GM21367 (cell line): ENCODE data around the gene ADAM10.

Source experiments
- ATAC-seq: cut with Tn5 transposase; IDR thresholded peaks from one replicate; pipeline ENCODE4 v1.9.1; 2021; ENCODE audit not compliant: unreplicated experiment

Gene ADAM10

DNA sequence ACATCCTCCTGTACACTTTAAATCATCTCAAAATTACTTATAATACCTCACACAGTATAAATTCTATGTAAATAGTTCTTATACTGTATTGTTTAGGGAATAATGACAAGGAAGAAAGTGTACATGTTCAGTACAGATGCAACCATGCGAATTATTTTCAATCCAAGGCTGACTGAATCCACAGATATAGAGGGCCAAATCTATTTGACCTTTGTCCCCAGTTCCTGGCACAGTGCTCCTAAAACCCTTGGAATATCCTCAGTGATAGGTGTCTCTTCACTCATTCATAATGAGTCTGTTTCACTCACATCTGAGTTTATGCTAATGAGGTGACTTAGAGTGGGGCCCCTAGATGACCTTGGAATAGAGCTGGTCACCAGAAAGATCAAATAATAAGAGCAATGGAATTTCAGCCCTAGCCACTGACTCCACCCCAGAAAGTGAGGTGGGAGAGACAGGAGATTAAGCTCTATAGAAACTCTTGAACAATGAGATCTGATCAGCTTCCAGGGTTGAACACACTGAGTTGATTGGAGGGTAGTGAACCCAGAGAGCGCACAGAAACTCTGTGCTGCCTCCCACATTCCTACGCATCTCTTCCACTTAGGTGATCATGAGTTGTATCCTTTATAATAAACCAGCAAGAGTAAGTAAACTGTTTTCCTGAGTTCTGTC is 65.3 kb downstream of the ADAM10 start:
- no peak for ATAC-seq

DNA sequence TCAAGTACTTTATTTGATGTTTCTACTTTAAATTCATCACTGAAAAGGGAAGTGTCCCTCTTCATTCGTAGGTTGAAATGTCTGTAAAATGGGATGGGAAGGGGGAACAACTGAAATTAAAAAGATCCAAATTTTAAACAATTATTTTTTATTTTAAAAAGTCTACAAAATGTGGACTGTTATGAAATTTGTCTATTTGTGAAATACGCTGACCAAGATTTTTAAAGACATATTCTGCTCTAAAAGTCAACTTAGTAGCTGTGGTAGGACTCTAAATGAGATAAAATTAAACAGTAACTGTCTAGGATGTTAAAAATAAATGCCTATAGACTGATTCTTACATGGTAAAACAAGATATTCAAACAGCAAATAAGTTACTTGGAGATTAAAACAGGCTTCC is 67.3 kb downstream of the ADAM10 start:
- ATAC-seq: no peak

- no peak for ATAC-seq
Measured at GRCh38 chr15:58678683-58679082, 70.8 kb downstream of the ADAM10 start.

DNA sequence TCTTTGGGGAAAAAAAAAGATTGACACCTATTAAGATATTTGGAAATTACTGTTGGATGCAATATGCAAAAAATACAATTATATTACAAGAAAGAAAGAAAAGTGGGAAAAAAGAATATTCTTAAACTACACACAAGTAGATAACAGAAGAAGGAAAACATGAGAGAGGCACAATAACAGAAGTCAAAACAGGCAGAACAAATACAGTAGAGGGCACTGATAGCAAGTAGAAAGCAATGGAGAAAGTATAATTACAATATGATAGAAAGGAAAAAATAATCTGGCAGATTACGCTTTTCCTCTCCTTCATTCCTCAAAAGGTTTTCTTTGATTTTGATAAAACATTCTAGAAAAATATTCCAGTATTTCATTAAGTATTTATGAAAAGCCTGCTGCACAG is 72.1 kb downstream of the ADAM10 start:
- ATAC-seq: no peak

DNA sequence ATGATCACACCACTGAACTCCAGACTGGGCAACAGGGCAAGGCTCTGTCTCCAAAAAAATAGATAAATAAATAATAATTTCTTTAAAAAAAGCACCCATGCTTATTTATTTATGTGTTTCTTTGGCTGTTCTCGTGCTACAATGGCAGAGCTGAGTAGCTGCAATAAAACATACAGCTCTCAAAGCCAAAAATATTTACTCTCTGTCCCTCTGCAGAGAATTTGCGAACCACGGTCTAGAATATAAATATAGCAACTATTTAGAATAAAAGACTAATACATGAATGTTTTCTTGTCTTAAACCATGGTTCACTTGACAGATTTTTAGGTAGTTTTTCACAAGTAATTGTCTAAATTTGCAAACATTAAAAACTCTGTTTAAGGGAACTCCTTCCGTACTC is 72.7 kb downstream of the ADAM10 start:
- ATAC-seq: no peak

GRCh38 chr15:58671186-58671585 is 78.3 kb downstream of the ADAM10 start:
- no peak for ATAC-seq

DNA sequence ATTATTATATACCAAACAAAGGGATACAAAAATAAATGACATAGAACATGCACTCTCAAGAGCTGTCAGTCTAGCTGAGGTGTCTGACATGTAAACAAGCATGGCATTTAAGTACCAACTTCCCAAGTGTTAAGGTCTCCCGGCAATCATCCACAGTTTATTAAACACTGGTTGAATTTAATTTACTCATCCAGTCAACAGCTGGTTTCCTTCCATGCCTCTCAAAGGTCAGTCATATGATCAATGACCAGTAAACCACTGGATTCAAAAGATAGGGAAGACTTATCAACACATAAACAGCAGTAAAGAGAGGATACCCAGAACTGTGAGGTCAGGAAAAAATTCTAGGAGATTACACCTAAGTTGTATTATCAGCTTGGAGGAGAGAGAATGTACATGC is 80.4 kb downstream of the ADAM10 start:
- ATAC-seq: no peak

DNA sequence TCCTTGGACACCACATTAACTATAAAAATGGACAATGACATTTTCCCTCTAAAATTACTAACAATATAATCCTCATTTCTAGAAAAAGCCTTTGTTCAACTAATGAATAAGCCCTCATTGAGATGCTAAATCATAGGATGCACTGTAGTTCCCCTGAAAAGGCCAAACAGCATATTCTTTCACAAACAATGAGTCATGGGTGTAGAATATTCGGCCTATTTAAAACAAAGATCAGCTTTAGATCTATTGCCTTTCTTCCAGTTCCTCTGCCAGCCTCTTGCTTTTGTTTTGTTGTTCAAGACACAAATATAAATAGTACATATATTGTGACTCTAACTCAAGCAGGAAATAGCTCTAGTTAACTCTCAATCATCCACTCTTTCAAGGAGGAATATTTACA is 82.5 kb downstream of the ADAM10 start:
- no peak for ATAC-seq

- ATAC-seq: no peak
Measured at GRCh38 chr15:58665672-58666071, 83.8 kb downstream of the ADAM10 start.

- ATAC-seq: no peak
Measured at GRCh38 chr15:58650102-58650501, 99.4 kb downstream of the ADAM10 start.

DNA sequence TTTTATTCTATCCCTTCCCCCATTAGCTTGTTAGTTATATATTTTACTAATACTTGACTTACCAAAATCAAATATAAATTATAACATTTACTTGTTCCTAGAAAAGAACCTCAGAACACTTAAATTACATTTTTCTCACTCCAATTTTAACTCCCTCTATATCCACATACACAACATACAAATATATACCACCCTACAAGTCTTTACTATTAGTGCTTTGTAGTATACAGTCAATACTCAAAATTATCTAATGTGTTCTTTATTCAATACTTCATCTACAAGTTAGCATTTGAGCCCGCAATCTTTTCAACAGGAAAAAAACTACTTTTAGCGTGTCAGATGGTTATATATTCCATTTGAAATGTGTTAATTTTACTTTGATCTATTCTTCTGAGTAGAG is 100.3 kb downstream of the ADAM10 start:
- no peak for ATAC-seq

DNA sequence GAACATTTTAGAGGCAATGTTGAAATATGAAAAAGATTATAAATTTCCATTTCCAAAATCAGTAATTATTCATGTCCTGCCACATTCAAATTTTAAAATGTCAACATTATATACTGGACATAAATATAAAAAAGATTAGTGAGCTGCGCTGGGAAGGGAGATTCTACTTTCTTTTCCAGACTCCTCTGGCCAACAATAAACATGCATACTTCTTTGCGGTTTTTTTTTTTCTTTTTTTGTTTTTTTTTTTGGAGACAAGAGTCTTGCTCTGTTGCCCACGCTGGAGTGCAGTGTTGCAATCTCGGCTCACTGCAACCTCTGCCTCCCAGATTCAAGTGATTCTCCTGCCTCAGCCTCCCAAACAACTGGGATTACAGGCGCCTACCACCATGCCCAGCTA is 105.5 kb downstream of the ADAM10 start:
- no peak for ATAC-seq

DNA sequence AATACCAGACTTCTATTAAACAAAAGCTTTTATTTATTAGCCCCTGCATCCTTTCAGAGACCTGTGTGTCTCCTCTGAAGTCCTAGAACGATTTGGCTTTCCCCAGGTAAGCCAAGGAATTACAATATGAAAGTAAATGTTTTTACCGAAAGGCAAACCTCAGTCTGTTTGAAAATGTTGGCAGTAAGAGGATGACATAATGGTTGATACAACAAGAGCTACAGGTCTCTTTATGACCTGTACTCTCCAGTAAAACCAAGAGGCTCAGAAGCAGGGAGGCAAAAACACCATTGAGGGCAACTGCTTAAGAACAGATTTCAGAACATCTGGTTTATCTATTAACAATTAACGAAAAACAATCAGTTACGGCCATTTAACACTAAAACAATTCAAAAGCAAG is 107.8 kb downstream of the ADAM10 start:
- ATAC-seq: no peak

GRCh38 chr15:58639992-58640391 is 109.5 kb downstream of the ADAM10 start:
- ATAC-seq: no peak

GRCh38 chr15:58639002-58639756 is 110.3 kb downstream of the ADAM10 start:
- no peak for ATAC-seq

GRCh38 chr15:58632789-58633188 is 116.7 kb downstream of the ADAM10 start:
- no peak for ATAC-seq

DNA sequence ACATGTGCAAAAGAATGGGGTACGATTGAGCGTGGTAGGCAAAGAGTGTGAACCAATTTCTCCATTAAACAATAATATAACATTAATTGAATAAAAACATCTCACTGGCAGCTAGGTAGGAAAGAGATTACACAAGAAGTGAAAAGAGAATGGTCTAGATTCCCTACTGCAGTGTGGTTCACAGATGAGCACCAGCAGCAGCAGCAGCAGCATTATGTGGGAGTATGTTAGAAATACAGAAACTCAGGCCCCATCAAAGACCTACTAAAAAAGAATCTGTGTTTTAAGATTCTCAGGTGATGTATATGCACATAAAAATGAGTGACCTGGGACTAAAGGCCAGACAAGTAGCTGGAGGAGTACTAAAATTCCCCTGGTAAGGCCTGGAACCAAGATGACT is 118.2 kb downstream of the ADAM10 start:
- ATAC-seq: no peak

DNA sequence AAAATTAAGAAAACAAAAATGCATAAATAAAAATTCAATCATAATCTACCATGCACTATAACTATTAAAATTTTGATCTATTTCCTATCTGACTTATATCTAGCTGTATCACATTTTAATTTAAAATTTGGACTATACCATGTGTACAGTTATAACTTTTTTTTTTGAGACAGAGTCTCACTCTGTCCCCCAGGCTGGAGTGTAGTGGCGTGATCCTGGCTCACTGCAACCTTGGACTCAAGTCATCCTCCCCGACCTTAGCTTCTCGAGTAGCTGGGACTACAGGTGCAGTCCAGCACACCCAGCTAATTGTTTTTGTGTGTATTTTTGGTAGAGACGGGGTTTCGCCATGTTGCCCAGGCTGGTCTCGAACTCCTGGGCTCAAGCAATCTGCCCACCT is 119.9 kb downstream of the ADAM10 start:
- ATAC-seq: no peak

GRCh38 chr15:58628206-58628947 is 121.1 kb downstream of the ADAM10 start:
- no peak for ATAC-seq

- no peak for ATAC-seq
Measured at GRCh38 chr15:58627701-58628100, 121.8 kb downstream of the ADAM10 start.

GRCh38 chr15:58627046-58627445 is 122.5 kb downstream of the ADAM10 start:
- ATAC-seq: no peak

DNA sequence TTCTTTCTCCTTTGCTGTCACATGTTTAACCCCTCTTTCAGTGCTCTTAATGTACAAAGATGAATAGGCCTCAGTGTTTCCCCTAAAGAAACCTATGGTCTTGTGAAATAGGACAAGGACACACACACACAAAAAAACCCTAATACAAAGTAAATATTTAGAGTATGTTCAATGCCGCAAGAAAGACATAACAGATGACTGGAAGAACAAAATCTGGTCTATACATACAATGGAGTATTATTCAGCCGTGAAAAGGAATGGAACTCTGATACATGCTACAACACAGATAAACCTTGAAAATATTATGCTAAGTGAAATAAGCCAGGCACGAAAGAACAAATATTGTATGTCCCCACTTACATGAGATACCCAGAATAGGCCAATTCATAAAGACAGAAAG is 123.1 kb downstream of the ADAM10 start:
- no peak for ATAC-seq
